Neural progenitor cell (in vitro differentiated cells): Measurements from ENCODE around the gene SOCS6. TPM values are rescaled to one million over a fixed set of nuclear protein-coding genes. Genes with fewer than 3 reads are reported as not detected.

Experiments
- DNase-seq: peaks from one replicate; pipeline ENCODE4 v3.0.0-alpha.2; 2016; ENCODE audit warnings: low spot score
- H2AFZ ChIP-seq: fragments of 200-600 bp; sonication (generic); replicated peaks from 2 replicates; pipeline ENCODE4 v1.6.1; 2016; ENCODE audit warnings: antibody characterized with exemption
- H3F3A ChIP-seq: fragments of 200-600 bp; sonication (generic); 2 replicates; pipeline ENCODE4 v1.6.1; 2016; ENCODE audit warnings: antibody characterized with exemption, low read depth
- H3K27ac ChIP-seq: fragments of 200-600 bp; sonication (generic); 2 replicates; pipeline ENCODE4 v1.5.1; 2016; ENCODE audit warnings: mild to moderate bottlenecking
- H3K27me3 ChIP-seq: fragments of 200-600 bp; sonication (generic); 2 replicates; pipeline ENCODE4 v1.6.1; 2016; ENCODE audit warnings: mild to moderate bottlenecking, moderate library complexity
- H3K36me3 ChIP-seq: fragments of 200-600 bp; sonication (generic); 2 replicates; pipeline ENCODE4 v1.5.1; 2016
- H3K4me1 ChIP-seq: fragments of 200-600 bp; sonication (generic); 2 replicates; pipeline ENCODE4 v1.6.1; 2016; ENCODE audit warnings: mixed run types
- H3K4me2 ChIP-seq: fragments of 200-600 bp; sonication (generic); 2 replicates; pipeline ENCODE4 v1.6.1; 2016
- H3K4me3 ChIP-seq: fragments of 200-600 bp; sonication (generic); 2 replicates; pipeline ENCODE4 v1.5.1; 2016
- H3K79me2 ChIP-seq: fragments of 200-600 bp; sonication (generic); 2 replicates; pipeline ENCODE4 v1.6.1; 2016; ENCODE audit warnings: low read depth
- H3K9ac ChIP-seq: fragments of 200-600 bp; sonication (generic); 2 replicates; pipeline ENCODE4 v1.6.1; 2016
- H3K9me3 ChIP-seq: fragments of 200-600 bp; sonication (generic); 2 replicates; pipeline ENCODE4 v1.5.1; 2016; ENCODE audit warnings: low read depth
- H4K20me1 ChIP-seq: fragments of 200-600 bp; sonication (generic); 2 replicates; pipeline ENCODE4 v1.6.1; 2016; ENCODE audit warnings: low read depth
- H3K27ac Mint-ChIP-seq: 3 replicates; pipeline ENCODE4 v1.8.0; 2021; ENCODE audit warnings: mixed read lengths
- H3K27me3 Mint-ChIP-seq: 2 replicates; pipeline ENCODE4 v1.8.0; 2022; ENCODE audit warnings: low read depth, mild to moderate bottlenecking, inconsistent platforms, moderate library complexity, mixed read lengths; ENCODE audit not compliant: insufficient read depth
- H3K36me3 Mint-ChIP-seq: 3 replicates; pipeline ENCODE4 v1.8.0; 2021; ENCODE audit warnings: mixed read lengths
- H3K4me1 Mint-ChIP-seq: 3 replicates; pipeline ENCODE4 v1.8.0; 2021; ENCODE audit warnings: mixed read lengths
- H3K4me3 Mint-ChIP-seq: 3 replicates; pipeline ENCODE4 v1.8.0; 2021; ENCODE audit warnings: mild to moderate bottlenecking, moderate library complexity, mixed read lengths
- H3K9me3 Mint-ChIP-seq: 3 replicates; pipeline ENCODE4 v1.8.0; 2020; ENCODE audit warnings: mixed read lengths
- CTCF ChIP-seq: fragments of 200-600 bp; sonication (generic); IDR thresholded peaks from 2 replicates; pipeline ENCODE4 v1.5.1; 2017; ENCODE audit warnings: antibody characterized with exemption, mild to moderate bottlenecking
- EZH2 ChIP-seq: fragments of 200-600 bp; sonication (generic); IDR thresholded peaks from 2 replicates; pipeline ENCODE4 v1.6.1; 2017; ENCODE audit warnings: antibody characterized with exemption, mild to moderate bottlenecking, moderate library complexity
- EZH2phosphoT487 ChIP-seq: fragments of 200-600 bp; sonication (generic); IDR thresholded peaks from 2 replicates; pipeline ENCODE4 v1.6.1; 2017; ENCODE audit warnings: antibody characterized with exemption
- total RNA-seq: library from RNA; depleted of rRNA; stranded (reverse); fragments of >200 nt; gene quantifications from 2 replicates; pipeline ENCODE4 v1.2.3, GENCODE V29; 2015; ENCODE audit warnings: low replicate concordance

The SOCS6 gene
- total RNA-seq, 1 donor from 2014 or later = 45.1 TPM

- Mint-ChIP-seq H3K27ac (no peak overlapping the region), H3K4me1 (peaks cover 17% of the 10 kb centered on the region)
- no peak overlapping the region for H2AFZ ChIP-seq
These were observed 88.0 kb downstream of the SOCS6 start for GRCh38 chr18:70376914-70377258.

DNA sequence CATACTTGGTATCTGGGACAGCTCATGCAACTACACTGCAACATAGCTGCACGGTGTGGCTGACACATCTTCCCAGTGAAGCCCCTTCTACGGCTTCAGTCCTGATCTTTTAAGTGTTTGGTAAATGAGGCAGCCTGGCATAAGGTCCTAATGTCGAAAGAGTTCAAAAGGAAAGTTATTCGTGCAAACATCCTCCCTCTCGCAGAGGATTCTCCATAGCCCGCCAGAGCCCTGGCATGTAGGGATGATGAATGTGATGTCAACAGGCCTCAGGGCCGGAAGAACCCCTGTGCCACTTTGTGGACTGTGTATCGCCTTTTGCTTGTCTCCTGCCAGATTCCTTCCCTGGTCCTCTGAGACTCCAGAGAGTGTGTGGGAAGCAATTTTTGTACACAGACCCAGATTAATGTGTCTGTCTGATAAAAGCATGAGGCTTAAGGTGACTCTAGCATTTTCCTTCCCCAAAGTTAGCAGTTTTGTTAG is 88.5 kb downstream of the SOCS6 start:
- H2AFZ ChIP-seq = no peak overlapping the region
- no peak overlapping the region for H3K27ac Mint-ChIP-seq

More at GRCh38 chr18:70376914-70377258, 88.0 kb downstream of the SOCS6 start:
- no peaks in the 10 kb centered on the region for H3K9me3 Mint-ChIP-seq
- Histone ChIP-seq H3K4me1 (peaks cover 6% of the 10 kb centered on the region), H3K27me3 (no peaks in the 10 kb centered on the region), H3F3A (peaks cover 5% of the 10 kb centered on the region), H3K9ac (no peak overlapping the region), H3K79me2 (no peaks in the 10 kb centered on the region), H3K4me2 (no peak overlapping the region), H3K9me3 (no peaks in the 10 kb centered on the region), H3K36me3 (no peaks in the 10 kb centered on the region), H4K20me1 (no peaks in the 10 kb centered on the region), H3K4me3 (no peak overlapping the region), H3K27ac (no peak overlapping the region)
- no peaks in the 10 kb centered on the region for H3K36me3 Mint-ChIP-seq
- DNase-seq = no peak
- no peak for TF ChIP-seq EZH2
- TF ChIP-seq CTCF = no peak
- no peak for TF ChIP-seq EZH2phosphoT487
- no peaks in the 10 kb centered on the region for H3K27me3 Mint-ChIP-seq
- no peak overlapping the region for H3K4me3 Mint-ChIP-seq

DNA sequence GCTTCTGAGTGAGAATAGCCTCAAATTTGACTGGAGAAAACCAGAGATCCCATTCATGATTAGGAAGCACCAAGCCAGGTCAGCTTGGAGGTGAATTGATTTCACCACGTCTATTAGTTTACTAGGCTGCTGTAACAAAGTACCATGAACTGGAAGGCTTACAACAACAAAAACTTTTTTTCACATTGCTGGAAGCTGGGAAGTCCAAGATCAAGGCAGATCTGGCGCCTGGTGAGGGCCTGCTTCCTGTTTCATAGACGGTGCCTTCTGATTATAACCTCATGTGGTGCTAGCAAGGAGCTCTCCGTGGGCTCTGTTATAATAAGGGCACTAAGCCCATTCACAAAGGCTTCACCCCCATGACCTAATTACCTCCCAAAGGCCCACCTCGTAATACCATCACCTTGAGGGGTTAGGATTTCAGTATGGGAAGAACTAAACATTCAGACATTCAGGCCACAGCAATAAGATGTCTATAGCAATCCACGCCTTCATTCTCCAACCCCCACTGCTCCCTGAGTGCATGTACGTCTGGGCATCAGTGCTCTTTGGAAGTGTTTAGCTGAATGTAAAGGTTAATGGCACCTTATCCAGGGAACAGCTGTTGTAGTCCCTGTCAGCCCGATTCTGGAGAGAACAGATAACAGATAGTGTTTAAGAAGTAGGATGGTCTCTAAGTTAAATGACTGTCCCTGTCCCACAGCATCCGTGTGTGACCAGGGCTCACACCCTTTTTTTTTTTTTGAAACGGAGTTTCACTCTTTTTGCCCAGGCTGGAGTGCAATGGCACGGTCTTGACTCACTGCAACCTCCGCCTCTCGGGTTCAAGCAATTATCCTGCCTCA is 89.2 kb downstream of the SOCS6 start:
- Histone ChIP-seq H3K4me3 (no peak overlapping the region), H3K9ac (no peak overlapping the region), H2AFZ (no peak overlapping the region), H3K79me2 (no peaks in the 10 kb centered on the region), H3K36me3 (no peaks in the 10 kb centered on the region), H3K4me1 (peaks cover 10% of the 10 kb centered on the region), H3K4me2 (no peak overlapping the region), H3K27me3 (no peaks in the 10 kb centered on the region), H3K9me3 (no peaks in the 10 kb centered on the region), H3K27ac (no peak overlapping the region), H3F3A (peaks cover 8% of the 10 kb centered on the region), H4K20me1 (no peaks in the 10 kb centered on the region)
- DNase-seq = no peak
- Mint-ChIP-seq H3K27me3 (no peaks in the 10 kb centered on the region), H3K27ac (no peak overlapping the region), H3K4me3 (no peak overlapping the region), H3K9me3 (no peaks in the 10 kb centered on the region), H3K4me1 (peaks cover 20% of the 10 kb centered on the region), H3K36me3 (no peaks in the 10 kb centered on the region)
- no peak for TF ChIP-seq EZH2phosphoT487
- no peak for TF ChIP-seq CTCF
- no peak for TF ChIP-seq EZH2

More for the DNA sequence above, 88.5 kb downstream of the SOCS6 start:
- no peak overlapping the region for H3K27ac ChIP-seq
- TF ChIP-seq EZH2 (no peak), EZH2phosphoT487 (no peak), CTCF (no peak)
- no peak overlapping the region for H3K4me2 ChIP-seq
- H3K9me3 ChIP-seq = no peaks in the 10 kb centered on the region
- H3K79me2 ChIP-seq = no peaks in the 10 kb centered on the region
- no peak overlapping the region for H3K9ac ChIP-seq
- H3K27me3 ChIP-seq = no peaks in the 10 kb centered on the region
- H3K4me3 ChIP-seq = no peak overlapping the region
- no peaks in the 10 kb centered on the region for H3K27me3 Mint-ChIP-seq
- H3K4me3 Mint-ChIP-seq = no peak overlapping the region
- H4K20me1 ChIP-seq = no peaks in the 10 kb centered on the region
- no peaks in the 10 kb centered on the region for H3K9me3 Mint-ChIP-seq
- H3F3A ChIP-seq = peaks cover 8% of the 10 kb centered on the region
- H3K4me1 Mint-ChIP-seq = peaks cover 20% of the 10 kb centered on the region
- H3K4me1 ChIP-seq = peaks cover 10% of the 10 kb centered on the region
- H3K36me3 Mint-ChIP-seq = no peaks in the 10 kb centered on the region
- no peaks in the 10 kb centered on the region for H3K36me3 ChIP-seq
- DNase-seq = no peak

Other genes starting within 250 kb of the SOCS6 start
- 44.4 and 52.4 TPM in 2 replicates for gene RTTN, start 83.4 kb upstream of the SOCS6 start, total RNA-seq